Neural progenitor cell (in vitro differentiated cells): ENCODE results near the gene POMGNT2. TPM values are rescaled to one million over a fixed set of nuclear protein-coding genes. Genes with fewer than 3 reads are reported as not detected.
"Not testable (repeated sequence)": the region's sequence is repeated elsewhere in the genome, so short reads cannot be mapped to it uniquely, and the experiment has no call there.

Experiments
- DNase-seq: peaks from one replicate; pipeline ENCODE4 v3.0.0-alpha.2; 2016; ENCODE audit warnings: low spot score
- H2AFZ ChIP-seq: fragments of 200-600 bp; sonication (generic); replicated peaks from 2 replicates; pipeline ENCODE4 v1.6.1; 2016; ENCODE audit warnings: antibody characterized with exemption
- H3F3A ChIP-seq: fragments of 200-600 bp; sonication (generic); 2 replicates; pipeline ENCODE4 v1.6.1; 2016; ENCODE audit warnings: antibody characterized with exemption, low read depth
- H3K27ac ChIP-seq: fragments of 200-600 bp; sonication (generic); 2 replicates; pipeline ENCODE4 v1.5.1; 2016; ENCODE audit warnings: mild to moderate bottlenecking
- H3K27me3 ChIP-seq: fragments of 200-600 bp; sonication (generic); 2 replicates; pipeline ENCODE4 v1.6.1; 2016; ENCODE audit warnings: mild to moderate bottlenecking, moderate library complexity
- H3K36me3 ChIP-seq: fragments of 200-600 bp; sonication (generic); 2 replicates; pipeline ENCODE4 v1.5.1; 2016
- H3K4me1 ChIP-seq: fragments of 200-600 bp; sonication (generic); 2 replicates; pipeline ENCODE4 v1.6.1; 2016; ENCODE audit warnings: mixed run types
- H3K4me2 ChIP-seq: fragments of 200-600 bp; sonication (generic); 2 replicates; pipeline ENCODE4 v1.6.1; 2016
- H3K4me3 ChIP-seq: fragments of 200-600 bp; sonication (generic); 2 replicates; pipeline ENCODE4 v1.5.1; 2016
- H3K79me2 ChIP-seq: fragments of 200-600 bp; sonication (generic); 2 replicates; pipeline ENCODE4 v1.6.1; 2016; ENCODE audit warnings: low read depth
- H3K9ac ChIP-seq: fragments of 200-600 bp; sonication (generic); 2 replicates; pipeline ENCODE4 v1.6.1; 2016
- H3K9me3 ChIP-seq: fragments of 200-600 bp; sonication (generic); 2 replicates; pipeline ENCODE4 v1.5.1; 2016; ENCODE audit warnings: low read depth
- H4K20me1 ChIP-seq: fragments of 200-600 bp; sonication (generic); 2 replicates; pipeline ENCODE4 v1.6.1; 2016; ENCODE audit warnings: low read depth
- H3K27ac Mint-ChIP-seq: 3 replicates; pipeline ENCODE4 v1.8.0; 2021; ENCODE audit warnings: mixed read lengths
- H3K27me3 Mint-ChIP-seq: 2 replicates; pipeline ENCODE4 v1.8.0; 2022; ENCODE audit warnings: low read depth, mild to moderate bottlenecking, inconsistent platforms, moderate library complexity, mixed read lengths; ENCODE audit not compliant: insufficient read depth
- H3K36me3 Mint-ChIP-seq: 3 replicates; pipeline ENCODE4 v1.8.0; 2021; ENCODE audit warnings: mixed read lengths
- H3K4me1 Mint-ChIP-seq: 3 replicates; pipeline ENCODE4 v1.8.0; 2021; ENCODE audit warnings: mixed read lengths
- H3K4me3 Mint-ChIP-seq: 3 replicates; pipeline ENCODE4 v1.8.0; 2021; ENCODE audit warnings: mild to moderate bottlenecking, moderate library complexity, mixed read lengths
- H3K9me3 Mint-ChIP-seq: 3 replicates; pipeline ENCODE4 v1.8.0; 2020; ENCODE audit warnings: mixed read lengths
- EZH2 ChIP-seq: fragments of 200-600 bp; sonication (generic); IDR thresholded peaks from 2 replicates; pipeline ENCODE4 v1.6.1; 2017; ENCODE audit warnings: antibody characterized with exemption, mild to moderate bottlenecking, moderate library complexity
- EZH2phosphoT487 ChIP-seq: fragments of 200-600 bp; sonication (generic); IDR thresholded peaks from 2 replicates; pipeline ENCODE4 v1.6.1; 2017; ENCODE audit warnings: antibody characterized with exemption
- total RNA-seq: library from RNA; depleted of rRNA; stranded (reverse); fragments of >200 nt; gene quantifications from 2 replicates; pipeline ENCODE4 v1.2.3, GENCODE V29; 2015; ENCODE audit warnings: low replicate concordance
- TF ChIP-seq, protein P1 (sequence below): fragments of 200-600 bp; sonication (generic); IDR thresholded peaks from 2 replicates; pipeline ENCODE4 v1.5.1; 2017; ENCODE audit warnings: antibody characterized with exemption, mild to moderate bottlenecking

Gene POMGNT2
- total RNA-seq, 1 donor from 2014 or later, result 13.2 TPM

GRCh38 chr3:43073116-43073835 is 32.6 kb downstream of the POMGNT2 start:
- no peak overlapping the region for H3K4me3 Mint-ChIP-seq
- Histone ChIP-seq H4K20me1 (no peaks in the 10 kb centered on the region), H3K9ac (no peak overlapping the region), H3F3A (no peaks in the 10 kb centered on the region), H3K27me3 (no peaks in the 10 kb centered on the region), H3K27ac (no peak overlapping the region), H3K79me2 (no peaks in the 10 kb centered on the region), H3K36me3 (no peaks in the 10 kb centered on the region), H3K4me1 (no peaks in the 10 kb centered on the region), H3K4me3 (no peak overlapping the region), H3K4me2 (no peak overlapping the region), H3K9me3 (no peaks in the 10 kb centered on the region), H2AFZ (no peak overlapping the region)
- peaks cover under 1% of the 10 kb centered on the region for H3K27me3 Mint-ChIP-seq
- no peaks in the 10 kb centered on the region for H3K4me1 Mint-ChIP-seq
- TF ChIP-seq EZH2 (no peak), EZH2phosphoT487 (no peak)
- H3K9me3 Mint-ChIP-seq, result no peaks in the 10 kb centered on the region
- no peak for DNase-seq
- H3K36me3 Mint-ChIP-seq, result peaks cover 1% of the 10 kb centered on the region
- no peak overlapping the region for H3K27ac Mint-ChIP-seq

DNA sequence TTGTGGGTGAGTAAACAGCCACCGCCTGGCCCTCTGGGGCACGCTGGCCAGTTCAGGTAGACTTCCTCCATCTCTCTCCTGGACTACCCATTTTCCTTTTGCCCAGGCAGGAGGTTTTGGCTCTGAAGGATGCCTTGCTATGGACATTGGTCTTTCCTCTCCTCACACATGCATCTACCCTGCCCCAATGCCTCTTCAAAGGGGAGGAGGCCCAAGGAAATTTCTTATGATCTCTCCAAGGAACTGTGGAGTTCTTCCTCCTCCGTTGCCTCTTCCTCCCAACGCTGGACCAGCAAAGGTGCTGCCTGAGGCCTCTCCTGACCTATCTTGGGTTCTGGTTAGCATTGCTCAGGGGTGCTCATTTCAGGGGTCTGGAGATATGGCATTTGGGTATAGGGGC is 33.5 kb downstream of the POMGNT2 start:
- H3K9me3 Mint-ChIP-seq, result no peaks in the 10 kb centered on the region
- H3K27me3 Mint-ChIP-seq, result no peaks in the 10 kb centered on the region
- no peak for DNase-seq

GRCh38 chr3:43071313-43071893 is 34.5 kb downstream of the POMGNT2 start:
- H3K9me3 Mint-ChIP-seq, result no peaks in the 10 kb centered on the region
- Histone ChIP-seq H3K4me1 (no peaks in the 10 kb centered on the region), H3K9me3 (no peaks in the 10 kb centered on the region), H3K4me3 (no peak overlapping the region), H3K27me3 (no peaks in the 10 kb centered on the region), H2AFZ (no peak overlapping the region), H3K79me2 (no peaks in the 10 kb centered on the region), H3K4me2 (no peak overlapping the region), H4K20me1 (no peaks in the 10 kb centered on the region), H3K27ac (no peak overlapping the region), H3K9ac (no peak overlapping the region), H3K36me3 (no peaks in the 10 kb centered on the region), H3F3A (no peaks in the 10 kb centered on the region)
- H3K36me3 Mint-ChIP-seq, result no peaks in the 10 kb centered on the region
- no peak overlapping the region for H3K4me3 Mint-ChIP-seq
- H3K4me1 Mint-ChIP-seq, result no peaks in the 10 kb centered on the region
- TF ChIP-seq EZH2phosphoT487 (no peak), EZH2 (no peak)
- TF ChIP-seq, protein P1, sequence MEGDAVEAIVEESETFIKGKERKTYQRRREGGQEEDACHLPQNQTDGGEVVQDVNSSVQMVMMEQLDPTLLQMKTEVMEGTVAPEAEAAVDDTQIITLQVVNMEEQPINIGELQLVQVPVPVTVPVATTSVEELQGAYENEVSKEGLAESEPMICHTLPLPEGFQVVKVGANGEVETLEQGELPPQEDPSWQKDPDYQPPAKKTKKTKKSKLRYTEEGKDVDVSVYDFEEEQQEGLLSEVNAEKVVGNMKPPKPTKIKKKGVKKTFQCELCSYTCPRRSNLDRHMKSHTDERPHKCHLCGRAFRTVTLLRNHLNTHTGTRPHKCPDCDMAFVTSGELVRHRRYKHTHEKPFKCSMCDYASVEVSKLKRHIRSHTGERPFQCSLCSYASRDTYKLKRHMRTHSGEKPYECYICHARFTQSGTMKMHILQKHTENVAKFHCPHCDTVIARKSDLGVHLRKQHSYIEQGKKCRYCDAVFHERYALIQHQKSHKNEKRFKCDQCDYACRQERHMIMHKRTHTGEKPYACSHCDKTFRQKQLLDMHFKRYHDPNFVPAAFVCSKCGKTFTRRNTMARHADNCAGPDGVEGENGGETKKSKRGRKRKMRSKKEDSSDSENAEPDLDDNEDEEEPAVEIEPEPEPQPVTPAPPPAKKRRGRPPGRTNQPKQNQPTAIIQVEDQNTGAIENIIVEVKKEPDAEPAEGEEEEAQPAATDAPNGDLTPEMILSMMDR, result peak; percentile 62
- no peaks in the 10 kb centered on the region for H3K27me3 Mint-ChIP-seq
- H3K27ac Mint-ChIP-seq, result no peak overlapping the region
- DNase-seq, result peak; percentile 19

More for the DNA sequence above, 33.5 kb downstream of the POMGNT2 start:
- no peaks in the 10 kb centered on the region for H4K20me1 ChIP-seq
- no peaks in the 10 kb centered on the region for H3F3A ChIP-seq
- H3K9me3 ChIP-seq, result no peaks in the 10 kb centered on the region
- H3K27ac ChIP-seq, result no peak overlapping the region
- H3K79me2 ChIP-seq, result no peaks in the 10 kb centered on the region
- no peaks in the 10 kb centered on the region for H3K36me3 ChIP-seq
- TF ChIP-seq EZH2phosphoT487 (no peak), EZH2 (no peak)
- TF ChIP-seq, protein P1, result no peak
- no peak overlapping the region for H2AFZ ChIP-seq
- H3K4me3 ChIP-seq, result no peak overlapping the region
- no peaks in the 10 kb centered on the region for H3K36me3 Mint-ChIP-seq
- H3K9ac ChIP-seq, result no peak overlapping the region
- no peak overlapping the region for H3K27ac Mint-ChIP-seq
- H3K4me3 Mint-ChIP-seq, result no peak overlapping the region
- H3K4me2 ChIP-seq, result no peak overlapping the region
- no peaks in the 10 kb centered on the region for H3K27me3 ChIP-seq
- no peaks in the 10 kb centered on the region for H3K4me1 Mint-ChIP-seq
- H3K4me1 ChIP-seq, result no peaks in the 10 kb centered on the region

DNA sequence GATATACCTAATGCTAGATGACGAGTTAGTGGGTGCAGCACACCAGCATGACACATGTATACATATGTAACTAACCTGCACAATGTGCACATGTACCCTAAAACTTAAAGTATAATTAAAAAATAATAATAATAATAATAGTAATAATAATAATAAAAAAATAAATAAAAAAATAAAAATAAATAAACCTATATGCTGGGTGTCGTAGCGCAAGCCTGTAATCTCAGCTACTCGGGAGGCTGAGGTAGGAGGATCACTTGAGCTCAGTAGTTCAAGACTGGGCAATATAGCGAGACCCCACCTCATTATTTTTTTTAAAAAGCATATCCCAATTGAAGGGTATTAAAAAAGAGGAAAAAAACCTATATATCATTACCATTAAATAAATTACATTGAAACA is 35.2 kb downstream of the POMGNT2 start:
- H3K27ac Mint-ChIP-seq, H3K4me3 Mint-ChIP-seq: not testable (repeated sequence)

More for the DNA sequence above, 35.2 kb downstream of the POMGNT2 start:
- not testable (repeated sequence) for H3F3A ChIP-seq, H4K20me1 ChIP-seq, H3K4me1 ChIP-seq, H2AFZ ChIP-seq, H3K27me3 Mint-ChIP-seq, H3K79me2 ChIP-seq, H3K27me3 ChIP-seq, H3K9me3 ChIP-seq, DNase-seq, H3K9ac ChIP-seq, H3K36me3 Mint-ChIP-seq, H3K4me3 ChIP-seq, H3K4me2 ChIP-seq, H3K9me3 Mint-ChIP-seq, H3K4me1 Mint-ChIP-seq, H3K36me3 ChIP-seq, H3K27ac ChIP-seq
